NCI-H2107 (cell line): ENCODE measurements around the gene BAHD1.

Experiments used
- DNase-seq: peaks from one replicate; lab custom pipeline; 2025; lab: John Stamatoyannopoulos, UW

Gene BAHD1

GRCh38 chr15:40467261-40467615 is 26.5 kb downstream of the BAHD1 start:
- DNase-seq: no peak

- no peak for DNase-seq
These were observed 28.2 kb downstream of the BAHD1 start for GRCh38 chr15:40468898-40469331.

GRCh38 chr15:40469776-40470390 is 29.1 kb downstream of the BAHD1 start:
- no peak for DNase-seq

DNA sequence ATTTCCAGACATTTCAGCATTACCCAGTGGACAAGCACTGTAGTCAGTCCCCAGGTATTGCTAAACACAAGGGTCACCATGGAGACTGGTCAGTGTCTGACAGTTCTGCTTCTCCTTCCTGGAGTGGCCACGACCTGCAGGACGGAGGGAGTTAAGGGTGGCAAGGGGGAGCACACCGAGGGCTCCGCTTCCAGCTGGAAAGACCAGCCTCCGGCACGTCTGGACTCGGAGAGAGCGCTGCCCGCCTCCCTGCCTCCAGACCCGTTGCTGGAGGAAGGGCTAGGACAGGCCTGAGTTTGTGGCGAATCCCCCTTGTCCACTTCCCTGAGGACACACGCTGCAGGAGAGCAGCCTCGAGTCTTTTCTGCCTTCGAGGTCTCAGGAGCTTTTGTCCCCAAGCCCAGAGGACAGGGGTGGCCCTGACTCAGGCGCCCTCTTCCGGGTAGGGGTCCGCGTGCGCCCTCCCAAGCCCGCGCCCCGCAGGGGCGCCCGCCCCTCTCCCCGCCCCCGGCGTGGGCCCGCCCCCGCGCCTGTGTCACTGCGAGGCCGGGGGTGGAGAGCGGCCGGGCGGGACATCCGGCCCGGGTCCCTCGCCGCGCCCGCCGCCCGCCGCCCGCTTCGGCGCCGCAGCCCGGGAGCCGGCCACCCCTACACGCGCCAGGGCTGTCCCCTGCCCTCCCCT is 29.8 kb downstream of the BAHD1 start, which contains the start of gene CHST14:
Gene CHST14, plus strand, starts transcription at position 562 of the 682 bp plus-strand sequence. CDS start 230 bp downstream, outside the sequence.
- DNase-seq: no peak

GRCh38 chr15:40471105-40471807 is 30.5 kb downstream of the BAHD1 start:
- no peak for DNase-seq

- no peak for DNase-seq
These were observed 31.0 kb downstream of the BAHD1 start for GRCh38 chr15:40471808-40472150.

- no peak for DNase-seq
These were observed 31.5 kb downstream of the BAHD1 start for GRCh38 chr15:40472171-40472727.

- no peak for DNase-seq
These were observed 33.8 kb downstream of the BAHD1 start for GRCh38 chr15:40474581-40474980.

GRCh38 chr15:40477642-40478327 is 37.0 kb downstream of the BAHD1 start:
- no peak for DNase-seq

GRCh38 chr15:40479024-40479423 is 38.3 kb downstream of the BAHD1 start:
- DNase-seq: no peak

- DNase-seq: no peak
These were observed 40.8 kb downstream of the BAHD1 start for GRCh38 chr15:40481341-40482074.

DNA sequence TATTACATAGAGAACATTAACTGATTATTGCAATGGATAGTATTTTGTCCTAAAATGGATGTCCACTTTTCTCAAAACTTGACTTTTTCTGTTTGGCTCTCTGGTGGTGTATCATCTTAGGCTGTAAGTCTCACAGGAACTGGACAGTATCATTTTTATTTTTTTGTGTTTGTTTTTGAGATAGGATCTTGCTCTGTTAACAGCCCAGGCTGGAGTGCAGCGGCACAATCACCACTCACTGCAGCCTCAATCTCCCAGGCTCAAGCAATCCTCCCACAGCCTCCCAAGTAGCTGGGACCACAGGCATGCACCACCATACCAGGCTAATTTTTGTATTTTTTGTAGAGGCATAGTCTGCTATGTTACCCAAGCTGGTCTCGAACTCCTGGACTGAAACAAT is 43.2 kb downstream of the BAHD1 start:
- DNase-seq: no peak

GRCh38 chr15:40486066-40486770 is 45.5 kb downstream of the BAHD1 start:
- DNase-seq: no peak

DNA sequence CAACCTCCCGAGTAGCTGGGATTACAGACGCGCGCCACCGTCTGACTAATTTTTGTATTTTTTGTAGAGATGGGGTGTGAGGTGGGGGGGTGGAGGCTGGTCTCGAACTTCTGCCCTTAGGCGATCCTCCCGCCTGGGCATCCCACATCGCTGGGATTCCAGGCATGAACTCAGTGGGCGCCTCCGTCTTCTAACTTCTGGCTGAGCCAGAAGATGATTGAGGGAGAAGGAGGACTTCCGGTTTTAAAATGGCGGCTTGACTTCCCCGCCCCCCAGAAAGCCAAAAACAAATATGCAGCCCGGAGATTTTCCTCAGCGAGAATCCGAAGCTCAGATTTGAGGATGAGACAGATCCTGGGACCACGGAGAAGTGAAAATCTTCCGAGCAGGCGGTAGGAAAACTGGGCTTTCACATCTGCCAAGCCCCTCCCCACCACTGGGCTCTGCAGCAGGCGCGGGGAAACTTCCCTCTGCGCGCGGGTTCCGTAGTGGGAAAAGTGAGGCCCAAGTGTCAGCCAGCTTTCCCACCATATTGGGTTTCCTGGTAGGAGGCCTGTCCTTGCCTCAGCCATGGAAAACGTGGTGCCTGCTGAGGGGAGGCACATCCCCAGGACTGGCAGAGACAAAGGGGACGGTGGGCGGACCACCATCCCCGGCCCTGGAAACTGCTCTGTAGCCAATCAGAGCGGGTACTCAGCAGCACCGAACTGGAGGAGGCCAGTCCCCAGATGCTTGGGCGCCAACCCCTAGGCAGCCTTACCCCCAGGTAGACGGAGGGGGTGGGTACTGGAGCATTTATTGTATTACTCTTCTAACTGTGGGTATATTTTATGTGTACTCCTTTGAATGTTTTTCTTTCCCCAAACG is 47.3 kb downstream of the BAHD1 start:
- DNase-seq: no peak

DNA sequence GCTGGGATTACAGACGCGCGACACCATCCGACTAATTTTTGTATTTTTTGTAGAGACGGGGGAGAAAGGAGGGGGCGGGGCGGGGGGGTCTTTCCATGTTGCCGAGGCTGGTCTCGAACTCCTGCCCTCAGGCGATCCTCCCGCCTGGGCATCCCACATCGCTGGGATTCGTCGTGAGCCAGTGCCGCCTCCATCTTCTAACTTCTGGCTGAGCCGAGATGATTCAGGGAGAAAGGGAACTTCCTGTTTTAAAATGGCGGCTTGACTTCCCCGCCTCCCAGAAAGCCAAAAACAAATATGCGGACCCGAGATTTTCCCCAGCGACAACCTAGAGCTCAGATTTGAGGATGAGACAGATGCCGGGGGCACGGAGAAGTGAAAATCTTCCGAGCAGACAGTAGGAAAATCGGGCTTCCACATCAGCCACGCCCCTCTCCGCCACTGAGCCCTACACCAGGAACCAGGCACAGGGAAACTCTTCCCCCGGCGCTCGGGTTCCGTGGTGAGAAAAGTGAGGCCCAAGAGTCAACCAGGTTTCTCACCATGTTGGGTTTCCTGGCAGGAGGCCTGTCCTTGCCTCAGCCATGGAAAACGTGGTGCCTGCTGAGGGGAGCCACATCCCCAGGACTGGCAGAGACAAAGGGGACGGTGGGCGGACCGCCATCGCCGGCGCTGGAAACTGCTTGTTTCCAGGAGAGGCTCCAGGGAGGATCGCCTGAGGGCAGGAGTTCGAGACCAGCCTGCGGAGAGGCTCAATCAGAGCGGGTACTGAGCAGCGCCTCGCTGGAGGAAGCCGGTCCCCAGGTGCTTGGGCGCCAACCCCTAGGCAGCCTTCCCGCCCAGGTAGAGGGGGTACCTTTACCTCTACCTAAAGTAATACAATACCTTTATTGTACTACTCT is 48.8 kb downstream of the BAHD1 start:
- no peak for DNase-seq

- DNase-seq: no peak
These were observed 52.5 kb downstream of the BAHD1 start for GRCh38 chr15:40493089-40493840.

GRCh38 chr15:40495516-40495915 is 54.8 kb downstream of the BAHD1 start:
- DNase-seq: no peak

DNA sequence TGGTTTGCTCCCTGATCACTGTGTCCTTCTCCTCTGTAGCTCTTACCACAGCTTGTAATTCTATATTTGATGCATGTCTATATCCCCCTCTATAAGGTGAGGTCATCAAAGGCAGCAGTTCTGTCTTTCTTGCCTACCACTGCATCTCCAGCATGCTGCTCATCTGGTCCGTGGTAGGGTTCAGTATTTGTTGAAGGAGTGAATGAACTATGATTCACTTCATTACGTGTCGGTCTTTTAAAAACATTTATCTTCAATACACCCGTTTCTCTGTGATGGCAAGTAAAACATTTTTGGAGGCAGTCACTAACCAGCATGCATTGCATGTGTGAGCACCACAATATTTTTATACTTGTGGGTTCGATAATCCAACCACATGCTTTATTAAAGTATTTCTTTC is 57.7 kb downstream of the BAHD1 start:
- DNase-seq: no peak
